ENCODE measurements around the gene MBNL1.

DNA sequence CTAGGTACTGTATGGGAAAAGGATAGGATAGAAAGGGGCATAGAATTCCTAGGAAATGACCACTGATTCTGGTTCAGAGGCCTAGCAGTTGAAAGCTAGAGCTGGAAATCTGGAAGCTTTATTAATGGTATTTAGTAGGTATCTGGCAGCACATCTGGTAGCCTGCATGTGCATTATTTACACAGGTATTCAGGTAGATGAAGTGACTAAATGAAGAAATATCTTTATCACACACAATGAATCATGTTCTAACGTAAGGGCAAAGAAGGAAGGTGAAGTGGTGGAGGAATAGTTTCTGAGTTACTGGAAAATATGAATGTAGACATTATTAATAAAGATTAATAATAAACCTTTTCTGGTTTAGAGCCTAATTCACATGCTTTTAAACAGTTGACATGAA, 119.9 kb downstream of the MBNL1 start:
- TF ChIP-seq, protein P1, sequence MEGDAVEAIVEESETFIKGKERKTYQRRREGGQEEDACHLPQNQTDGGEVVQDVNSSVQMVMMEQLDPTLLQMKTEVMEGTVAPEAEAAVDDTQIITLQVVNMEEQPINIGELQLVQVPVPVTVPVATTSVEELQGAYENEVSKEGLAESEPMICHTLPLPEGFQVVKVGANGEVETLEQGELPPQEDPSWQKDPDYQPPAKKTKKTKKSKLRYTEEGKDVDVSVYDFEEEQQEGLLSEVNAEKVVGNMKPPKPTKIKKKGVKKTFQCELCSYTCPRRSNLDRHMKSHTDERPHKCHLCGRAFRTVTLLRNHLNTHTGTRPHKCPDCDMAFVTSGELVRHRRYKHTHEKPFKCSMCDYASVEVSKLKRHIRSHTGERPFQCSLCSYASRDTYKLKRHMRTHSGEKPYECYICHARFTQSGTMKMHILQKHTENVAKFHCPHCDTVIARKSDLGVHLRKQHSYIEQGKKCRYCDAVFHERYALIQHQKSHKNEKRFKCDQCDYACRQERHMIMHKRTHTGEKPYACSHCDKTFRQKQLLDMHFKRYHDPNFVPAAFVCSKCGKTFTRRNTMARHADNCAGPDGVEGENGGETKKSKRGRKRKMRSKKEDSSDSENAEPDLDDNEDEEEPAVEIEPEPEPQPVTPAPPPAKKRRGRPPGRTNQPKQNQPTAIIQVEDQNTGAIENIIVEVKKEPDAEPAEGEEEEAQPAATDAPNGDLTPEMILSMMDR (IDR thresholded peaks at IDR 0.05): no peak
- no peak for TF ChIP-seq ZFX (IDR thresholded peaks at IDR 0.05; ENCODE audit: borderline replicate concordance)
